NCI-H2081 (cell line): ENCODE data around the gene SAXO1.

ENCODE experiments used
- DNase-seq, 2 experiments: peaks; one replicate each; lab custom pipeline; 2025; lab: John Stamatoyannopoulos, UW

Gene SAXO1

DNA sequence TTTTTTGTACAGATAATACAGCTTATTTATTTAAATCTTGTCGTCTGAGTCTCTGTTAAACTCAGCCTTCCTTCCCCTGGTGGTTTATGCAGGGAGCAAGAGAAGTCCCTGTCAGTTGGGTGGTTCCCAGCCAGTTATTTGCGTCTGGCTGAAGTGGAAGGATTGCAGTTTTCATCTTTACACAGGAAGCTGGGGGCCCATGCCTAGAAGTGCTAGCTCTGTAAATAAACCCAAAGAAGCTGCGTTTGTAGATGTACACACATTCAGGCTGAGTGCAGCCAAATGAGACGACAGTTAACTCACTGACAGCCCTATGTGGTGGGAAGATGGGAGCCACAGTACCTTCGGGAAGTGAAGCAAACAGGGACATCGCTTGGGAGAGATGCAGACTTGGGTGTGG is 122.1 kb downstream of the SAXO1 start:
- DNase-seq = peak; percentile 50 to 65

DNA sequence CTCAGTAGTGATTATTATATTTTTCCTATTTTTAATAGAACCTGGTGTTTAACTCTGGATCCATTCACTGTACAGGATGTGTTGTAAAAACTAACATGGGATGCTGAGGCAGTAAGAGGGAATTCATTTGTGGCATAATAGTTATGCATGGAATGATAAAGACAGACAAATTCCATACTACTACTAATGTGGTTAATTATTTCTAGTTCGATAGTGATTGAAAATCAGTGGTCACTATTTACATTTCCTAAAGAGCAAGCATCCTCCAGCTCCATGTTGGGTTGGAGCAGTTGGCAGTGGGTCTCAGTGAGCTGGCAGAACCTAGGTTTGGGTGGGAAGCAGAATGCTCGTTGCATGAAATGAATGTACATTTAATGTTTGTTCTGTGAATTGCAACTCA is 122.6 kb downstream of the SAXO1 start:
- peak in 1 of 2 experiments; percentile 47 for DNase-seq

DNA sequence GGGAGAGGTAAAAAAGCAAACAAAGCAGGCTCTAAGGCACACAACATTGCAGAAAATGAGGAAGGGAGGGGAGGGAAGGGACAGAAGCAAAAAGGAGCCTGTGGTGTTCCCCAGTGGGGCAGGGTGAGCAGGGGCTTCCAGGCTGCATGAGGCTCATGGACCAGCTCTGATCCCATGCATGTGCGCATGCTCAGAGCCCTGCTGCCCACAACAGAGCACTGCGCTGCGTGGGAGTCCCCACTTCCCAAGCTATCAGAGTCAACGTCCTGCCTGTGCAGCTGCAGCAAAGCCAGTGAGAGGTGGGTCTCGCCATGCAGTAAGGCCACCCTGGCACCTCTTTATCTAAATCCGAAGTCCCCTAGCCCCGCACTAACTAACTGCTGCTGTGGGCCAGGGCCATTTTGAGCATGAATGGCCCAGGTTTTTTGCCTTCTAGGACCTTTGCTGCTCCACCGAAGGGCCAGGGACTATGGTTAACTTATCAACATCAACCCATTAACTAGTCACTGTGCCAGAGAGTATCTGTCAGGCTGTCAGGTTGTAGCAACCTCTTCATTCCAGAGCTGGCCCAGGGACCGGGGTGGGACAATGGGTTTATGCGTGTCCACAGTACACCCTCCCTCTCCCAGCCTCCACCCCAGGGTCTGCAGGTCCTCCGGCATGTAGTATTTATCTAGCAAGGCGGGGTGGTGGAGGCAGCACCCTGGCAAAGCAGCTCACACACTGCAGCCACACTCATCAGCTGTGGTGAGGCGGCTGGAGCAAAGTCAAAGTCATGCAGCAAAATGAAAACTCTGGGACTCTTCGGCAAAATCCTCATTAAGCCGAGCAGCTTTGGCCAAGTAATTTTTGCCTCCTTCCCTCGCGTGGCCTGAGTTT is 123.6 kb downstream of the SAXO1 start:
- no peak for DNase-seq

DNA sequence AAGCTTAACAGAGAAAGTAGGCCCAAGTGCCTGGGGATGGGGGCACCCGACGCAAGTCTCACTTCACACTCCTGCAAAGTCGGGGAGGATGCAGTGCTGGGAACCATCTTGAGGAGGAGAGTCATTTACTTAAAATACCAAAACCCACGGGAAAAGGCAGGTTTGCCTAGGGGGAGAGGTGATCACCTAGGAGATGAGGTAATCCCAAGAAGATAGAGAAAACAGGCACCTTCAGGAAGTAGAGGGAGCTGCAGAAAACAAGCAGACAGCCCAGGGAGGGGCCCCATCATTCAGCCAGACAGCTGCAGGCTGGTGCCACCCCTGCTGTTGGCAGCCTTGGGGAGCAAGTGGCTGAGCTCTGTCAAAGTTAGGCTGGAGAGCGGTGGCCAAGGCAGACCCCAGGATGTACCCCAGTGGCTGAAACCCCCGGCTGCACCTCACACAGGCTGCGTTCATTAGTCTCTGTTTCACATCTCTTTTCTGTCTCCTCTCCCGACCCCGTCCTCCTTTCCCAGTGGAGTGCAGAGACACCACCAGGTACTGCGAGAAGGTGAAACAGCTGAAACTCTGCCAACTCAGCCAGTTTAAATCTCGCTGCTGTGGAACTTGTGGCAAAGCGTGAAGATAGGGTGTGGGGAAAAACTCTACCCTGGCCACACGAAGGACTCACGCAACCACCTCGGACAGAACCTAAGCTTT is 124.9 kb downstream of the SAXO1 start:
- no peak for DNase-seq

DNA sequence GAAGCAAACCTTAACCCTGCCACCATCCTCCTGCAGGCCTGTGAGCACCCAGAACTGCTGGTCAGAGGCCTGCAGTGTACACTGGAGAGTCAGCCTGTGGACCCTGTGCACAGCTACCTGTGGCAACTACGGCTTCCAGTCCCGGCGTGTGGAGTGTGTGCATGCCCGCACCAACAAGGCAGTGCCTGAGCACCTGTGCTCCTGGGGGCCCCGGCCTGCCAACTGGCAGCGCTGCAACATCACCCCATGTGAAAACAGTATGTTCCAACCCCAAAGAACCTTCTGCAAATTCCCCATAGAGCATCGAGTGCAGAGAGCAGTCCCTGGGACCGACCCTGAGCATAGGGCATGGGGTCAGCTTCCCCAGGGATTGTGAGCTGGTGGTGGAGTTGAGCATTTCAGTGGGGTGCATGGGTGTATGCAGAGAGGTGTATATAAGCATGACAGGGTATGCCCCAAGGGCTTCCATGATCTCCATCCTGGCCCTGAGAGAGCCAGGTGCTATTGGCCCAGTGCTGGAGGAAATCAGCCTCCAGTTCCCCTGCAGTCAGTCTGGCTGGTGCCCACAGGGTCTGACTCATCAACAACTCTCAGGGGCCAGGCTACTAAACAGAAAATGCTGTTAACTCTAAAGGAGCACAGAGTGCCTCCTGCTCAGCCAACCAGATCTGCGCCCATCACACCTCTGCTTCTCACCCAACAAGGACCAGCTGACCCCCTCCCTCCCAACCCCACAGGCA is 126.2 kb downstream of the SAXO1 start:
- no peak for DNase-seq

DNA sequence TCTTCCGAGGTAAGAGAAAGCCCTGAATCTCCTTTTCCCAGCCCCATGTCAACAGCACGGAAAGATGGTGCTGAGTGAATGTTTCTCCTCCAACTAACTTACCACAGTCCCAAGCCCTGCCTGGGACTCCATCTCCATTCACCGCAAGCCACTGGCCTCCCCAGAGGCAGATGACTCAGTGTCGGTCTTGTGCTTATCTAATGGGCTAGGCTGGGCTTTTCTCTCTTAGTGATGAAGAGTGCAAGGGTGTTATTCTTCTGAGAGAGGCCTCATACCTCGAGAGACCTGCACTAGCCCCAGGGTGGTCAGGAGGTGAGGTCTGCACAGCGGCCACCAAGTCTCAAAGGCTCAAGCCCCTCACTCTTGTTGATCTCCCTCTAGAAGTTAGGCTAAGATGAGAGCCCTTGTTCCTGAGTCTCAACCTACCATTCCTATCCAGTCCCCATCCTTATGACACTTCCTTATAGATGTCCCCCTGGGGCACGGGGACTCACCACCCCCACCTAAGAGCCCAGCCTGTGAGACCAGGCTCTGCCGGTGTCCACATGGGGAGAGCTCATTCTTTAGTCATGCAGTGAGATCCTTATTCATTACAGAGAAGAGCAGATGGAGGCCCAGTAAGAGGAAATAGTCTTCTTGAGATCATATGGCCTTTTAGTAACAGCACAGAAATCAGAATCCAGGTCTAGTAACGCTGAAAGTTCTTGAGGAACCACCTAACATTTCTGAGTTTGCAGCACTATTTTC is 127.0 kb downstream of the SAXO1 start:
- DNase-seq = no peak

DNA sequence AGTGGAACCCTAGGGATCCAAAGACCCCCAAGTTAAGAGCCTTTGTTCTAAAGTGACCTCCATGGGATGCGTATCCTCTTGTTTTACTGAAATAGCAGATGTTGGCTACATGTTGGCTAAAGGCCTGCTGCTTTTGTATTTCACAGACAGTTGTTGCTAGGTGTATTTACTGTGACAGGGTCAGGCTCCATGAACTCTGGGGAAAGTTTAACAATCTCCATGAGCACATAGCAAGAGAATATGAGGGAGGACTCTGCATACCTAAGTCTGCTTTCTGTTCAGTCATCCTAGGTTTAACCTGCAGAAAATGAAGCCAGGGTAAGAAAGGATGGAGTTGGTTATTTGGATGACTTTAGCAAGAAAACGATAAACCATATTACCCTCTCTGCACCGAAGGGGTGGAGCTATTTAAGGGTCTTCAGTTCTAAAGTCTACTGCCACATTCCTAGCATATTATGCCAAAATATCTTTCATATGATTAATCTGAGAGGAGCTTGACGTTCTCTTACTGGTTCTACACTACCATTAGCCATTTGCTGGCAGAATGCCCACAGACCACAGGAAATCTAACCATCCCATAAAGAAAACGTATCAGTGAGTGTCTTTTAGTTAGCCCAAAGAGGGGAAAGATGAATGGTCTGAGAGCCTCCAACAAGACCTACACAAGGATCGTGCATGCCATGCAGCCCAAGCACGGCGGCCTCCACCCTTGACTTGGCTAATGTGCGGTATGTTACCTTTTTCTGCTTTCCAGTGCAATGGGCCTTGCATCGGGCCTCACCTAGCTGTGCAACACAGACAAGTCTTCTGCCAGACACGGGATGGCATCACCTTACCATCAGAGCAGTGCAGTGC is 127.8 kb downstream of the SAXO1 start:
- no peak for DNase-seq

DNA sequence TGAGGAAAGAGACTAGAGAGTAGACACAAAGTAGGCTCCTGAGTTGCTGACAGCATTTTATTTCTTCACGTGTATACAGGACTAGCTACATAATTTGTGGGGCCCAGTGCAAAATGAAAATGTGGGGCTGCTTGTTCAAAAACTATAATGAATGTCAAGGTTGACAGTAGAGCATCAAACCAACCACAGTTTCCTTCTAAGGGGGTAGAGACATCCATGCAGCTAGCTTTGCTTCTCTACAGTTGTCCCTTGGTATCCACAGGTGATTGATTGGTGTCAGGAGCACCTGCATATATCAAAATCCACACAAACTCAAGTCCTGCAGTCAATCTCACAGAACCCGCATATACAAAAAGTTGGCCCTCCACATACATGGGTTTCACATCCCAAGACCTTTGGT is 129.6 kb downstream of the SAXO1 start:
- DNase-seq = no peak

DNA sequence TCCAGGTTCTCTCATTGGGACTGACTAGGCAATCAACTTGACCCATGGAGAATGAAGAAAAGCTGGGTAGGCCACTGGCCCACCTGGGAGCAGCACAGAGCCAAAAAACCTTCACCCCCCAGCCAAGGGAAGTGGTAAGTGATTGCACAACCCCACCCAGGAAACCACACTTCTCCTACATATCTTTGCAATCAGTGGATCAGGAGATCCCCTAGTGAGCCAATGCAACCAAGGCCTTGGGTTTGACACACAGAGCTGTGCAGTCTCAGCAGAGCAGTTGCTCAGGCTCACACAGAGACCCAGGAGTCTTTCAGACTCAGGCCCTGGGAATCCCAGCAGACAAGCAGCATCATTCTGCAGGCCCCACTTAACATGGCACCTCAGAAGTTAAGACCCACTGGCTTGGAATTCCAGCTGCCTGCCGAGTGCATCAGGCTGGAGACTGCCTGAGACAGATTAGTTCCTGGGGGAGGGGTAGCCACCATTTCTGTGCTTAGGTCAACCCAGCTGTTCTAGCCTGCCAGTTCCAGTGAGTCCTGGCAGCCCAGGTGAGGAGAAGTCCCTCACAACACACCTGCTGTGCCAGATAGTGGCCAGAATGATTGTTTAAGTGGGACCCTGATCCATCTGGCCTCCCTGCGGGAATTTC is 136.4 kb downstream of the SAXO1 start:
- DNase-seq = no peak

DNA sequence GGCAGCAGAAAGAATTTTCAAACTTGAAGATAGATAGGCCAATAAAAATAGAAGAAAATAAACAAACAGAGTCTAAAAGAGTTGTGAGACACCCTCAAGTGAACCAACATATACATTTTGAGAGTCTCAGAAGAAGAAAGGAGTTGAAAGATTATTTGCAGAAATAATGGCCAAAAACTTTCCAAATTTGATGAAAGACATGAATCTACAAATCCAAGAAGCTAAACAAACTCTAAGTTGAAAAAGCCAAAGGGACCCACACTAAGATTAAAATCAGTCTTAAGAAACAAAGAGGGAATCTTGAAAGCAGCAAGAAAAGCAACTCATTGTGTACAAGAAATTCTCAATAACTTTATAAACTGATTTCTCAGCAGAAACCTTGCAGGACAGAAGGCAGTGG is 137.0 kb downstream of the SAXO1 start:
- DNase-seq = no peak

DNA sequence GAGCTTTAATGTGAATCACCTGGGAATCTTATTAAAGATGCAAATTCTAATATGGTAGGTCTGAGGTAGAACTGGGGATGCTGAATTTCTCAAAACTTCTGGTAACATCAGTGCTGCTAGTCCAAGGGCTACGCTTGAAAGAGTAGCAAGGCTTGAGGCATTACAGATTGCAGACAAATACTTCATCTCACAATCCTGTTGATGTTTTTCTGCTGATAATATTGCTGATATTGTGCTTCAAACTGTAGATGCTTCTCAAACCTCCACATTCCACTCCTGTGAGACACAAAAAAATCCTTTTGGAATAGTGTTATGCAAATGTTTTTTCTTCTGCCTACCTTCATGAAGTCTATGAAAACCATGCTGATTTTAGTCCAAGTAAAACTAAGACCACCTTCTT is 139.5 kb downstream of the SAXO1 start:
- DNase-seq = no peak

DNA sequence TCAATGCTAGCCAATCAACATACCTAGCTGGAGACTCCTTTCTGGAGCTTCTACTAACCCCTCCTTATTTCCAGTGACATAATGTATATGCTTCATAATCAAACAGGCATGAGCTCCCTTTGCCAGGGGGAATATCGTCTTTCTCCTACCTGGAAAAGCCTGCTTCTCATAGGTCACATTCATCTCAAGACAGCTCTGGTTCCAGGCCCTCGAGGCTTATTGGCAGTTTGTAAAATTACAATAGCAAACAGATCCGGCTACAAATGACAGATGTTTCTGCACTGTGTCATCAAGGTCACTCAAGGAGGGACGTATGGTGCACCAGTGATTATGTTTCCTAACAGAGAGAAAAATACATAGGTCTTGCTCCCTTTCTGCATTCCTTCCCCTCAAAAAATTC is 140.0 kb downstream of the SAXO1 start:
- no peak for DNase-seq

DNA sequence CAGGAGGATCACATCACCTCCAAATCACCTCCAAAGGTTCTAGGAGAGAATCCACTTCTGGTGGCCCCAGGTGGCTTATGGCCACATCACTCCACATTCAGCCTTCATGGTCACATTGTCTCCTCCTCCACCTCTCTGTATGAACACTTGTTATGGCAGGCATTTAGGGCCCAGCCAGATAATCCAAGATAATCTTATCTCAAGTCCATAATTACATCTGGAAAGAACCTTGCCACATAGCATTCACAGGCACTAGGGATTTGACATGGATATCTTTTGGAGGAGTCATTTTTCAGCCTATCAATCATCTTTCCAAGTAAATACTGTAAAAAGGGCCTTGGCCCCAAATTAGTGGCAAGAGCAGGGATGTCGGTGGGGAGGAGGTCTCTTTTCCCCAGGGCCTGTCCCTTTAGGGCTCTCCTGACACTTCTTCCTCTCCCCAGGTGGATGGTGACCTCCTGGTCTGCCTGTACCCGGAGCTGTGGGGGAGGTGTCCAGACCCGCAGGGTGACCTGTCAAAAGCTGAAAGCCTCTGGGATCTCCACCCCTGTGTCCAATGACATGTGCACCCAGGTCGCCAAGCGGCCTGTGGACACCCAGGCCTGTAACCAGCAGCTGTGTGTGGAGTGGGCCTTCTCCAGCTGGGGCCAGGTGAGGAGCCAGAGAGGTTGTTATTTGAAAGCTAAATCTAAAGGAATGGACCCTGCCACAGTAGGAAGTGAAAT is 140.9 kb downstream of the SAXO1 start:
- DNase-seq = no peak

DNA sequence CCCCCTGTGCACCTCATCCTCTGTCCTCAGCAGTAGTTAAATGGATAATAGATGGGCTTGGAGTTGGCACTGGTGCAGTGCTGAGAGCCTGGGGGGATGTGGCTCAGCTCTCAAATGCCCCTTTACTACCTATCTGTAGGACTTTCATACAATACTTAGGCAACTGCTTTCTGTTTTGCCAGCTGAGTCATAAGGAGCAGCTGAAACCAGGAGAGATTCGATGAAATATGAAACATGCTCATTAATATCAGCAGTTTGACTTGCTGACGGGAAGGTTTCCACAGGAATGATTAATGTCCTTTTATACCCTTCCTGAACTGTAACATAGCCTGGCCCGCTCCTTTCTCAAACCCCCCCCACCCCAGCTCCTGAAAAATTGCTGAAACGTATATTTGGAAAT is 142.6 kb downstream of the SAXO1 start:
- DNase-seq = no peak

DNA sequence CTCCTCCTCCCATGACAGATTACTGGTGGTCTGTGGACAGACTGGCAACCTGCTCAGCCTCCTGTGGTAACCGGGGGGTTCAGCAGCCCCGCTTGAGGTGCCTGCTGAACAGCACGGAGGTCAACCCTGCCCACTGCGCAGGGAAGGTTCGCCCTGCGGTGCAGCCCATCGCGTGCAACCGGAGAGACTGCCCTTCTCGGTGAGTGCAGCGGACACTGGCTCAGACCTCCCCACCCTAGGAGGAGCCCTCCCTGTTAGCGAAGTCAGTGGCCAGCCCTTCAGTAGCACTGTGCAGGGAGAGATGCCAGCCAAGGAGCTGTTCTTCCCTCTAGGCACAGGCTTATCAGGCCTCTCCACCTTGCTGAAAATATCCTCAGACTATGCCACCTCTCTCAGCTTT is 143.5 kb downstream of the SAXO1 start:
- DNase-seq = no peak

DNA sequence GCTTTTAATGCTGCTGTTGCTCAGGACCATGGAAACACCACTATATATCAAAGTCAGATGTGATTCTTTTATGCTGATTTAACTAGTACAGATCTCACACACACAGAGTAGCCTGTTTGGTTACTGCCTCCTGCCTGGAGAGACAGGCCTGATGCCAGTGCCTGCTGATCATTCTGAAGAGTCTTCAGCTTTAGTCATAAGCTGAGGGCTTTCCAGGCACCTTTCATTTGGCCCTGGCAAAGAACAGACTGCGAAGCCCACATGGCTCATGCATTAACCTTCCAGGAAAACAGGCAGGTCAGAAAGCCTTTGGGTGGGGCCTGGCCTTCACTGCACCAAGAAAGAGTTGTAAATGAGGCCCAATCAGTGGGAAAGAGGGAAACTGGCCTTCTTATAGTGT is 144.7 kb downstream of the SAXO1 start:
- DNase-seq = no peak

DNA sequence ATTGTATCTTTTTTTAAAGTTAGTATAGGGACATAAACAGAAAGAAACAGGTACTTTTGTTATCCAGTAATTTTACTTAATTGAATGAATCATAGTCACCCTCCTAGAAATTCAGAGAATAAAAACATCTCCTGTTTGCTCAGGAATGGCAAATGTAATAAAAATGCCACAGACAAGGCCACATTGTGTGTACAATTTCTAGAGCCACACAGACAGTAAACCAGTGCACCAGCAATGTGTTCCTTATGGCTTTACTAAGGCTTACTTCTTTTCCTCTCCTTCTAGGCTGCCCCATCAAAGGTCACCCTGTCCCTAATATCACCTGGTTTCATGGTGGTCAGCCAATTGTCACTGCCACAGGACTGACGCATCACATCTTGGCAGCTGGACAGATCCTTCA is 145.5 kb downstream of the SAXO1 start:
- DNase-seq = no peak

DNA sequence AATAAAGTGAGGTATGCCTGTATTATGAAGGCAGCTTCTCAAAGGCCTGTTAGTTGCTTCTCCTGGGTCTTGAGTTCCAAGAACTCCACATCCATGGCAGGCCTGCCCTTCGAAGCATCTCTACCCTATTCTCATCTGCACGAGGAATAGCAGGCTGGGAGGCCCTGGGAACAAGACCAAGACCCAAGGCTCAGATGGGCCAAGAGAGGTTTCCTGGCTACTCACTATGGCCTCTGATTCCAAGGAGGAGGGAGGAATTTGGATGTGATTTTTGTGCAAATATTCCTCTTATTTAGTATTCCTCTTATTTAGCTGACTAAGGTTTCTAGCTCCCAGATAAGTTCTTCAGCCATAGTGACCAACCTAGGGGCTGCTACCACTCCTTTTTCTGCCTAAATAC is 151.3 kb downstream of the SAXO1 start:
- DNase-seq = no peak

DNA sequence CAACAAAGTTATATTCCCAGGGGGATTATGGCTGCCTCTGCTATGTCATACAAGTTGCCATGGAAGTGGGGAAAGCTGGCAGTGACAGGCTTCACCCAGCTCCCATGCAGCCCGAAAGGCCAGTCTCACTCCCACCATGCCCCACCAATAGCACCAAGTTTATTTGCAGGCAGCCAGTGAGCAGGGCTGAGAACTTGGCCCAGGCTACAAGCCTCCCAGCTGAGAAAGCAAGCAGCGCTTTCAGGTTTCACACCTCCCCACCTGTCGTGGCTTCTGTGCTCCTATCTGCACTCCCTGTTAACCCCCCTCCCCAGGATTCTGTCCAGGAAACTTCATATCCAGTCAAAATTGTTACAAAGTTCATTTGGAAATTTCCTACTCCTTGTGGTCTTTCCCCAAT is 155.0 kb downstream of the SAXO1 start:
- DNase-seq = no peak
